Measurements from ENCODE around the gene ALG14.
"Not testable (repeated sequence)": the region's sequence is repeated elsewhere in the genome, so short reads cannot be mapped to it uniquely, and the experiment has no call there.

The ALG14 gene

DNA sequence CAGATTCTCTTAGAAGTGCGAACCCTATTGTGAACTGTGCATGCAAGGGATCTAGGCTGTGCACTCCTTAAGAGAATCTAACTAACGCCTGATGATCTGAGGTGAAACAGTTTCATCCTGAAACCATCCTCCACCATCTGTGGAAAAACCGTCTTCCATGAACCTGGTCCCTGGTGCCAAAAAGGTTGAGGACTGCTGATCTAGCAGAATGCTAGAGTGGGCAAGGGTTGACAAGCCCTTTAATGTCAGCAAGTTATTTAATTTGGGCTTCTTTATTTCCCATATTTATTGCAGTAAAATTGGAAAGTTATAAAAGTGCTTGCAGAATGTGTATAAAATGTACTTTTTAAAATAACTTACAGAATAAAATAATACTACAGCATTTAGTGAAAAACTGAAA, 26.4 kb downstream of the ALG14 start:
- in situ Hi-C loops (cut with HindIII; ENCODE audit: low sequenced_read_pairs) = loop anchor here (25.0 kb wide), 1 partner anchor 184 kb away; no protein-coding TSS in a partner anchor

DNA sequence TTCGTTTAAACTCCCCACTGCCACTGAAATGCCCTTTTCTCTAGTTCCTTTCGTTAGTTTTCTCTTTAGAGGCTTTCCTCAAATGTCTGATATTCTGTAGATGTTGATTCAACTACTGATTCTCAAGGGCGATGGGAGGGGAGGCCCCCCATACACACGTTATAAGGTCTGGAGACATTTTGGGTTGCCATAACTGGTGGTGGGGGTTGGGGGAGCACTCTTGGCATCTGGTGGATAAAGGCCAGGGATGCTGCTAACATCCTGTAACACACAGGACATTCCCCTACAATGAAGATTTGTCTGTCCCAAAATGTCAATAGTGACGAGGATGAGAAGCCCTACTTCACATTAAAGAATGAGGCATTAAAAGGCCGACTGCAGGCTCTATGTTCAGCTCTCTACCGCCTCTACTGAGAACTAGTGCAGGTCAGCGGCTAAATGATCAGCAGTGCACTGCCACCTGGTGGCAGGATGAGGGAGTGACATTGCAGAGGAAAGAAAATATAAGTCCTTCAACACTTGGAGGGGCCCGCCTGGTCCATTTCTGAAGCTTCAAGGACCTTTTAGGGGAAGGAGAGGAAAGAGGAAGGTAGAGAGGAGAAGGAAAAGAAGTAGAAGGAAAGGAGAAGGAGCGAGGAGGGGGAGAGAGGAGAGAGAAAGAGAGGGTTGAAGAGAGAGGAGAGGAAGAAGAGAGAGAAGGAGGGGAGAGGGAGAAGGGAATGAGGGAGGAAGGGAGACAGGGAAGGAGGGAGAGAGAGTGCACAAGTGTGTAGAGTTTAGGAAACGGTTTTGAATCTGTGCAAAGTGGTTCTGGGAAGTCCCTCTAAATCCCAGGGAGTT, 29.4 kb downstream of the ALG14 start:
- in situ Hi-C loops (cut with HindIII; ENCODE audit: low sequenced_read_pairs) = loop anchor here (25.0 kb wide), 1 partner anchor 181 kb away; no protein-coding TSS in a partner anchor

DNA sequence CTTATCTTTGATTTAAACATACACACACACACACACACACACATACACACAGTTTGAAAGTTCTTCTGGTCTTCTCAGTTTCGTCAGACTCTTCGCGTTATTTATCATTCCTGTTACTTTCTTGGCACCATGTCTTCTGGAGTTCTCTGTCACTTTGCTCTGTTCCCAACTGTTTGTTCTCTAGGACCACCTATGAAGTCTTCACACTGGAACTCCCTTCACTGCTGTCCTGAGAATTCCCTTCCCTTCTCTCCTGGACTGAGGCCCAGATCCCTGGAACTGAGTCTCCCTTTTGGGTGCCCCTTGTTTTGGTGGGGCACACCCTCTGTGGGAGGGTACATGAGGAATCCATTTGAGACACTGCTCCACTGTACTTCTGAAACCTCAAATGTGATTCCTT, 30.5 kb downstream of the ALG14 start:
- in situ Hi-C loops (cut with HindIII; ENCODE audit: low sequenced_read_pairs) = loop anchor here (25.0 kb wide), 1 partner anchor 180 kb away; no protein-coding TSS in a partner anchor

DNA sequence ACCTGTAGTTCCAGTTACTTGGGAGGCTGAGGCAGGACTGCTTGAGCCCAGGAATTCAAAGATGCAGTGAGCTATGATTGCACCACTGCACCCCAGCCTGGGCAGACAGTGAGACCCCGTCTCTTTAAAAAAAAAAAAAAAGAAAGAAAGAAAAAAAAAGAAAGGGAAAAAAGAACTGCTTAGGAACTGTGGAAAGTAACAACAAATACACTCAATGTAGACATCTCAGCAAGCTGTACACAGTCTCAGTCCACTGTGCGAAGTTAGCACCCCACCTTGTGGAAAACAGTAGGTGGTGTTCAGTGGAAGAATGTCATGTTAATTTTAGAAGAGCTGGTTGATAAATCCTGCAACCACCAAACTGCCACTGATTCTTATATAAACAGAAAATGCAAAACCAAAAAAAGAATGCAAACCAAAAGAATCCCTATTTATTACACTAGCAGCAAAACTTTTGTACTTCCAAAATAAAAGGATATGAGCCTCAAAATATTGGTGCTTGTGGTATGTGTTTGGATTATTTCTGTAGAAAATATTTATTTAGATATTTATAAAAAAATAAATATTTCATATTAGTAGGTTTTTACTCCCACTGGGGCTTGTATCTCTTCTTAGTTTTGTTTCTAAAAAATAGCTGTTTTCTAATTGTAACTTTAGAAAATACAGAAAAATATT, 31.1 kb downstream of the ALG14 start:
- in situ Hi-C loops (cut with HindIII; ENCODE audit: low sequenced_read_pairs) = loop anchor here (25.0 kb wide), 1 partner anchor 179 kb away; no protein-coding TSS in a partner anchor

DNA sequence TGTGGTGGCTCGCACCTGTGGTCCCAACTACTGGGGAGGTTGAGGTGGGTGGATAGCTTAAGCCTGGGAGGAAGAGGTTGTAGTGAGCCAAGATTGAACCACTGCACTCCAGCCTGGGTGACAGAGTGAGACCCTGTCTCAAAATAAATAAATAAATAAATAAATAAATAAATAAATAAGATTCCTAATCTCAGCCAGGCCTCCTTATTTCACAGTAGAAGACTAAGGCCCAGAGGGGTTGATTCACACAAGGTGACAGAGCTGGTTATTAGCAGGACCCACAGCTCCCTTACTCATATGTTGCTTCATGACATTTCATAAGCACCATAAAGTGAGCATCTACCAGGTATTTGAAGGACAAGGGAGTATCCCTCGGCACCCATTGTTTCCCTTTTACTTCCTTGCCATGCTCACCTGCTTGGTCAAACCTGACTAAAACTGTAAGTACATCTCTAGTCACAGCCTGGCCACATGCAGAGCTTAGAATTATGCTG, 32.7 kb downstream of the ALG14 start:
- in situ Hi-C loops (cut with HindIII; ENCODE audit: low sequenced_read_pairs) = loop anchor here (25.0 kb wide), 1 partner anchor 178 kb away; no protein-coding TSS in a partner anchor

DNA sequence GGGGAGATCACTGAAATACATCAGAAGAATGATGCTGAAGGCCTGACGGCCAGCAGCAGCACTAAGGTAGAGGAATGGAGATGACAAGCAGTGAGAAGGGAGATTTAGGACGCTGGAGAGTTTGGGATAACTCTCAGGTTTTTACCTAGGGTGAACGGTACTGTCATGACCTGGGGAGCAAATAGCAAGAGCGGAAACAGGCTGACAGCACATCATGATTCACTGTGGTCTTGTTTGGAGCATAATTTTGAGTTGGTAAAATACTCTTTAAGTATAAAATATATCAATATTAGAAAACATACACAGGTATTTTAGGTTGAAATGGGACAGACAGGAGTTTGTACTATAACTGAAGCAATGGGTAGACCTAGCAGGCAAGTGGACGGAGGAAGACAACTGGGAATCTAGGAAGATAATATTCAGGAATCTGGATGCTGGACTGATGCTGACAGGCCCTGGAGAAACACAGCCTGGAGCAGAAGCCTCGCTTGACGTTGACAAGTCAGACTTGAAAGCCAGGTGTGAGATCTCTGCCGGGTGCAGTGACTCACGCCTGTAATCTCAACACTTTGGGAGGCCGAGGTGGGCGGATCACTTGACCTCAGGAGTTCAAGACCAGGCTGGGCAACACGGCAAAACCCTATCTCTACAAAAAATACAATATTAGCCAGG, 33.3 kb downstream of the ALG14 start:
- in situ Hi-C loops (cut with HindIII; ENCODE audit: low sequenced_read_pairs) = loop anchor here (25.0 kb wide), 1 partner anchor 177 kb away; no protein-coding TSS in a partner anchor

DNA sequence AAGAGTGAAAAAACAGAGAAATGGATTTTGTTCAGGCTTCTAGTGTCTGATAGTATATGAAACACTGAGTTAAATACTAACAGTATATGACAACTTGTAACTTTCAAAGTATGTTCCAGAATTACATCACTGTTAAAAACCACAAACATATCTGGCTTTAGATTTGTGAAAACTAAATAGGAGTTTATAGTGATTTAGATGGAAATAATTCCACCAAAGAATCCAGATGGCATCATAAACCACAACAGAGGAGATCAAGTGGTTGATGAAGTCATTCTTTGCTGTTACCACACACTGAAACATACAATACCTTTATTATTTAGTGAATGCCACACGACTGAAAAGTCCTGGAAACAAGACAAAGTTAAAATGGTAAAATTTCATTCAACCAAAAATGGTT, 37.2 kb downstream of the ALG14 start:
- in situ Hi-C loops (cut with HindIII; ENCODE audit: low sequenced_read_pairs) = loop anchor here (25.0 kb wide), 1 partner anchor 173 kb away; no protein-coding TSS in a partner anchor

DNA sequence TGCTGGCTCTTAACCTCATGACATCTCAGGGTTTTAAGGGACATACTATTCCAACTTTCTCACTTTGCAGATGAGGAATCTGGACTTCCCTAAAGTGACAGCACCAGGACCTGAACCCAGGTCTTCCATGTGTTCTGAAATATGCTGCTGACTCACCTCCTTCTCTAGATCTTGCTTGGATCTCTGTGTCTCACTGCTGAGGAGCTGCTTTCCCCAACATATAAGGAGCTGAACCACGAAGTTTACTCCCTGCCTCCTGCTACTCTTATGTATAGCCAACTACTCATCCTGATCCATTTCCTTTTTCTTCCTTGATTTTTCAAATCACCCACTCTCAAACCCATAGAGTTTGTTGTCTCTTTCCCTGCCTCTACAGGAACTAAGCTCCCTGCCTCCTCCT, 38.2 kb downstream of the ALG14 start:
- in situ Hi-C loops (cut with HindIII; ENCODE audit: low sequenced_read_pairs) = loop anchor here (25.0 kb wide), 1 partner anchor 172 kb away; no protein-coding TSS in a partner anchor

DNA sequence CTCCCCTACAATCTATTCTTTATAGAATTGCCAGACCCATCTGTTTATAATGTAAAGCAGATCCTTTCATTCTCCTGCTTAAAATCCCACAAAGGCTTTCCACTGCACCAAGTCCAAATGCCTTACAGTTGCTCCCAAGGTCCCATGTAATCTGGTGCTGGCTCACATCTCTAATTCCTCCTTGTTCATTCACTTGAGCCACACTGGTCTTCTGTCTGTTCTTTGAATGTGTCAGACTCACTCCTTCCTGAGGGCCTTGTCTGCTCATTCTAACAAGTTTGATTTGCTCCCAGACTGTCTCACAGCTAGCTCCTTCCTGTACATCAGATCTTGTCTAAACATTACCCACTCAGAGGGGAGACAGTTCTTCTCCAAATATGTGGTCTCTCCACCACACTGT, 38.9 kb downstream of the ALG14 start:
- in situ Hi-C loops (cut with HindIII; ENCODE audit: low sequenced_read_pairs) = loop anchor here (25.0 kb wide), 1 partner anchor 172 kb away; no protein-coding TSS in a partner anchor

DNA sequence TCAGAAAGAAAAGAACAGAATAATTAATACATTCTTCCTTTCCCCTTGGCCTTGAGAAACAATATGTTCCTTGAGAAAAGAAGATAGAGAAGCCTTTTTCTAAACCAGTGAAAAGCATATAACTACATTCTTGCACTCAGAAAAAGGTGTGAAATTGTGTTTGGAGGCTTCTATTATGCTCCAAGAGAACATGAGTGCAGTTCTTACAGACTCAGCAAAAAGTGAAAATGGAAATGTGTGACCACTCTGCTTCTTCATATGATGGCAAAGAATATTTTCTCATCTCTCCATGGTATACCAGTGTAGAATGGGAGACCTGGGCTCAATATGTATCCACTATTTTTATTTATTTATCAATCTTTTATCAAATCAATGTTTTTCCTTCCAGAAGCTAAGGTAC, 43.2 kb downstream of the ALG14 start:
- in situ Hi-C loops (cut with HindIII; ENCODE audit: low sequenced_read_pairs) = loop anchor here (25.0 kb wide), 1 partner anchor 167 kb away; no protein-coding TSS in a partner anchor

DNA sequence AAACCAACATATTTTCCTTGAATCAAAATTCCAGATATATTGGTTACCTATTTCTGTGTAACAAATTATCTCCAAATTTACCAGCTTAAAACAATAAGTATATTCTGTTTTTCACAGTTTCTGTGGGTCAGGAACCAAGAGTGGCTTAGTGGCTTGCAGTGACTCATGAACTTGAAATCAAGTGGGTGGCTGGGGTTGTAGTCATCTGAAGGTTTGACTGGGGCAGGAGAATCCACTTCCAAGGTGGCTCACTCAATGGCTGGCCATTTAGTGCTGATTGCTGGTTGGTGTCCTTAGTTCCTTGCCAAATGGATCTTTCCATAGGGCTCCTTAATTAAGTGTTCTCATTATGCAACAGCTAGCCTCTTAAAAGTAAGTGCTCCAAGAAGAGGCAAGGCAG, 43.8 kb downstream of the ALG14 start:
- in situ Hi-C loops (cut with HindIII; ENCODE audit: low sequenced_read_pairs) = loop anchor here (25.0 kb wide), 1 partner anchor 167 kb away; no protein-coding TSS in a partner anchor

DNA sequence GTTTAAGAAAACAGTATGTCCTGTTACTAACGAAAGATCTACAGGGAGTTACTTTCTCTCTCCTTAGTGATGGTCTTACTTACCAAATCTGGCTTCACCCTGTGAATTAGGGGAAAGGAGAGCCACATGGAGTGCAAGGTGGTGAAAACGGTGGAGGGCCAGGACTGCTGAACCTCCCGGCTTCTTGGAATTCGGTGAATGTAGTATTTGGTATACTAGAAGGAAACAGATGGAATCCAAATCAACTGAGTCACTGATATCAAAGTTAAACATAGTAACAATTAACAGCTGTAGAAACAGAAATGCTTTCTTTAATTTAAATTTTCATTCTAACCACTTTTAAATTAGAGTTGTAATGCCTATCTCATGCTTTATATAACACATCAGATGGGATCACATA, 45.7 kb downstream of the ALG14 start:
- in situ Hi-C loops (cut with HindIII; ENCODE audit: low sequenced_read_pairs) = loop anchor here (25.0 kb wide), 1 partner anchor 165 kb away; no protein-coding TSS in a partner anchor

DNA sequence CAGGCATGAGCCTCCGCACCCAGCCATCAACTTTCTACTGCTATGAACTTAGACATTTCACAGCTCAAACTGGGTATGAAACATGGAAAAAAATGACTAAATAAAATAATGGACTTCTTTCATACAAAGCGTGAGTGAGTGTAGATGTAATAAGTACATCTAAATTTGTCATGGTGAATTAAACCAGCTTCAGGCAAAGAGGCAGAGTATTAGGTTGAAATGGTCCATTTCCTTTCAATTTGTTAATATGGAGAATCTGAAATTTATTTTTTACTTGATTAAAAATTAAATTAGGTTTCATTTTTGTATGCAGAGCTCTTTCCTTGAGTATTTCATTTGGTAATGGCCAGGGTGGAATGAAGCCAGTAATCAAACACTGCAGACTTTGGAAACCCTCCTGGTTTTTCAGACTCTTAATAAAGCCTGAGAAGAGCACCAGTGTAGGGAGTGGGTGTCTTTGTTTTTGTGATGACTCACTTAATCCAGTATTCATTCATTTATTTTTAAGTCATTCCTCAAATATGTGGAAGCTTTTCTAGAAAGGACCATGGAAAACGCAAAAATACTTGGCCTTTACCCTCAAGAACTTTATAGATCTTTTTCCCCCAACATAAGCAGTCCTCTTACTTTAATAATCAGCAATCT, 49.2 kb downstream of the ALG14 start:
- in situ Hi-C loops (cut with HindIII; ENCODE audit: low sequenced_read_pairs) = no loop called here

DNA sequence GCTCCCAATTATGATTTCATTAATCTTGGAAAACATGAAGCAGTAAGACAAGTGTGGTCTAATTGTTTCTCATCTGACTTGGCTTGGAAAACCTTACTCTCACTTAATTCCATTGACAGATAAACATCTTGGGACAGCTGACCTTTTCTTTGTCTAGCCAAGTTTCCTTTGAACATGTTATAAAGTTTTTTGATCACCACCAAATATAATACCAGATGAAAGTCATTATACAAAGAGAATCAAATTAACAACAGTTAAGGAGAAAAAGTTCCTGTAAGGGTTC, 50.2 kb downstream of the ALG14 start:
- in situ Hi-C loops (cut with HindIII; ENCODE audit: low sequenced_read_pairs) = no loop called here

DNA sequence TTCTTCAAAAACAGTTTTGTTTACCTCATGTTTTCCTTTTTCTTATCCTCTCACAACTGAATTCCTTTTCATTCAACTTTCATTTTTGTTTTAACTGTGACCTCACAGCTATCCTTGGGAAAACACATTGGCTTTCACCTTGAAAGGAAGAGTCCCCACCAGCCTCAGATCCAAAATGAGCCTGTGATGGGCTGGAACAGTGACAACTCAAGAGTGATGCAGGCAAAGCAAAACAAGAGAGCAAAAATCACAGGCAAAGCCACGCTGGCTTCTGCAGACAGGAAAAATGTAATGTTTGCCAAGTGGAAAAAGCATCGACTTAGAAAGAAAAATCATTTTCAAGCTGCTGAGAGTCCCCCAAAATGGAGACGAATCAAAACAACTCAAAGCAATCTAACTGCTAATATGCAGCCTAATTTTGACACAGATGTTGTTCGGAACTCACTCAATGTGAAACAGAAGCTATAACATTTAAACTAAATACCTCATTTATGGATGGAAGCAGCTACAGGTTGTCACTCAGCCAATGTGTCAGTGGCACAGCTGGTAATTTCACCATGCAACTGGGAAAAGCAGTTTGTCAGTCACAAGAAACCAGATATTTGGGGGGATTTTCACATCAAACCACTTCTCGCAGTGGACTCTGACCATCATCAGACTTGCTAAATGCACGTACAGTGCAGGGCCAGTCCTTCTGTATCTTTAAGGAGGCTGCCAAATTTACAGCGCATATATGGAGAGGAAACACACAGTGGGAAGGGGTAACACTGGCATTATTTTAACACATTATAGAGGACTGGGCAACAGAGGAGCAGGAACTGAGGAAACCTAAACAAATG, 50.7 kb downstream of the ALG14 start:
- in situ Hi-C loops (cut with HindIII; ENCODE audit: low sequenced_read_pairs) = no loop called here

DNA sequence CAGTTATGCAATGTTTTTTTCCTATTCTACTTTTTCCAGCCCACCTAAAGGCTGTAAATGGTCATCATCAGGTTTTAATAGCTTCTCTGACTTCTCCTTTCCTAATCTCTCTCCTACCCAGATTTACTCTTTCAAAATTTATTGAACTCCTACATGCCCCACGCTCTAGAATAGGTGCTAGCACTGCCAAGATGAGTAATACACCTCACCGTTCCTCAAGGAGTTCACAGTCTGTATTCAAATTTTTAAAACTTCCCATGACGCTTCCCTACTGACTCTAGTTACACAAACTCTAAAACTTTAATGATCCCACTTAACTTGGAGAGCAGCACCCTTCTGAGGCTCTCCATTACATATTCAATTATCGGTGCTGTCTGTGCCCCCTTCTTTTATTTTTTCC, 51.6 kb downstream of the ALG14 start:
- in situ Hi-C loops (cut with HindIII; ENCODE audit: low sequenced_read_pairs) = no loop called here

DNA sequence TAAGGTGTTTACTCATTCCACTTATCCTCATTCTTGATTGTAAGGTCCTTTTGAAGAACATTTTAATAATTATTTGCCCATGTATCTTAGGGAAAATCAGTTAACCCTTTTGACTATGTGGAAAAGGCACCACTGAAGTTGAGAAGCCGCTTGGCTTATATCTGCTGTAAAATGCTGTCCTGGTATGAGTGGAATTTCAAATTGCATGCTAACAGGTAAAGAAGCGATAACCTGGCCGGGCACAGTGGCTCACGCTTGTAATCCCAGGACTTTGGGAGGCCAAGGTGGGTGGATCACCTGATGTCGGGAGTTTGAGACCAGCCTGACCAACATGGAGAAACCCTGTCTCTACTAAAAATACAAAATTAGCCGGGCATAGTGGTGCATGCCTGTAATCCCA, 53.3 kb downstream of the ALG14 start:
- in situ Hi-C loops (cut with HindIII; ENCODE audit: low sequenced_read_pairs) = not testable (repeated sequence)

DNA sequence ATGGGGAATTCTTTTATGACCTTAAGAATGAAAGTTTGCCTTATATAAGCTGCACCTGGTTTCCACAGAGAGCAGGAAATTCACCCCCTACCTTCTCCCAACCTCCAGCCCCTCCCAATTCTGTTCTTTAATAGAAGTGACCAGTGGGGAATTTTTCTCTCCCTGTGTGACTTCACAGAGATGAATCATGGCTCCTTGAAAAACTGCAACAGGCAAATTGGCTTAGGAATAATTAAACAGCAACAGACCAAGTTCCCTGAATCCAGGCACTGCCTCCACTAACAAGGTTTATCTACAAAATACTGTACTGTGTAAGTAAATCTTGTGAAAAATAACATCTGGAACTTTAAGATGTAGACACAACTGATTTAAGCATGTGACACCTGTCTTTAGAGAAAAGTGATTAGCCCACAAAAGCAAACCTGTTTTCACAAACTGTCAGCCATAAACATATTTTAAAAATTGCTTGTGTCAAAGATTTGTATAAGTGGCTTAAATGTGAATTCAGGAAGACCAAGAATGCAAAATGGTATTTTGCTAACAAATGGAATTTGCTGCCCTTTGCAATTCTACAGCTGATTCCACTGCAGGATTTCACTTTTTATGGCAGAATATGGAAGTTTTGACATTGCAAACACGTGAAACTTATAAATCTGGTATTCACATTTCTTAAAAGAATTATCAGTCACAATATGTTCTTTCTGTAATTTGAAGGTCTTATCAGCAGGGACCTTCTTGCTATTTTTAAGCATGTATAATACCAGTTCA, 54.0 kb downstream of the ALG14 start:
- in situ Hi-C loops (cut with HindIII; ENCODE audit: low sequenced_read_pairs) = no loop called here

DNA sequence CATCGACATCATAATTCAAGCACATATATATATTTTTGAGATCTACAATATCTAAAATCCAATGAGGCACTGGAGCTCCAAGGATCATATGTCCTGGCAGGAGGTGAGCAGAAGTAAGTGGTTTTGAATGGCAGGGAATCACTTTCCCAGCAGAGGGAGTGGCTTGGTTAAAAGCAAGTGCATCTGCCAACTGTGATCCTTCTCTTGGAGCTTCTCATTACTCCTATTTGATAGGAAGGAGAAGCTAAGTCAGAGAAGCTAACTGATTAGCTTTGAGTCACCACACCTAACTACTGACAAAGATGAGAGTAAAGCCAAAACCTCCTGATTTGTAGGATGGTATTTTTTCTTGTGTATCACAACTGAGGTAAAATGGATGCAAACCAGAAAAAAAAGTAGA, 55.0 kb downstream of the ALG14 start:
- in situ Hi-C loops (cut with HindIII; ENCODE audit: low sequenced_read_pairs) = no loop called here
